HL-60/S4 treated with phorbol 12-myristate 13-acetate at 8.2 ng/mL for 4 days and 3 days (cell line): ENCODE measurements around the gene RSPH9.

Experiments
- in situ Hi-C: fragments of 300-500 bp; cut with MboI; formaldehyde crosslinking; loops from 2 replicates; pipeline ENCODE4 v1.15.0; 2022; ENCODE audit warnings: low sequenced_read_pairs

Gene RSPH9

GRCh38 chr6:43644940-43645612 lies at the start of gene RSPH9:
TSS of gene RSPH9 (plus strand) at chr6:43645036. CDS start at chr6:43645099, 63 bp downstream.
- in situ Hi-C loops, result no loop called here

GRCh38 chr6:43600595-43600994 lies 44.2 kb upstream of the RSPH9 start:
- in situ Hi-C loops, result no loop called here

GRCh38 chr6:43604174-43604573 lies 40.7 kb upstream of the RSPH9 start:
- in situ Hi-C loops, result no loop called here

GRCh38 chr6:43606019-43606418 lies 38.8 kb upstream of the RSPH9 start:
- in situ Hi-C loops, result no loop called here

GRCh38 chr6:43608310-43608763 lies 36.5 kb upstream of the RSPH9 start:
- in situ Hi-C loops, result no loop called here

- in situ Hi-C loops, result no loop called here
Measured at GRCh38 chr6:43608807-43609206, 36.0 kb upstream of the RSPH9 start.

GRCh38 chr6:43609402-43609801 lies 35.4 kb upstream of the RSPH9 start:
- in situ Hi-C loops, result no loop called here

GRCh38 chr6:43610431-43610830 lies 34.4 kb upstream of the RSPH9 start:
- in situ Hi-C loops, result no loop called here

GRCh38 chr6:43613721-43614395 lies 31.0 kb upstream of the RSPH9 start:
- in situ Hi-C loops, result no loop called here

GRCh38 chr6:43614396-43614730 lies 30.5 kb upstream of the RSPH9 start:
- in situ Hi-C loops, result no loop called here

GRCh38 chr6:43616725-43617472 lies 27.9 kb upstream of the RSPH9 start:
- in situ Hi-C loops, result no loop called here

GRCh38 chr6:43621078-43621835 lies 23.6 kb upstream of the RSPH9 start:
- in situ Hi-C loops, result no loop called here

- in situ Hi-C loops, result no loop called here
Measured at GRCh38 chr6:43621836-43622180, 23.0 kb upstream of the RSPH9 start.

- in situ Hi-C loops, result no loop called here
Measured at GRCh38 chr6:43622541-43622940, 22.3 kb upstream of the RSPH9 start.

GRCh38 chr6:43623880-43624785 lies 20.7 kb upstream of the RSPH9 start:
- in situ Hi-C loops, result no loop called here

GRCh38 chr6:43624786-43625288 lies 20.0 kb upstream of the RSPH9 start:
- in situ Hi-C loops, result no loop called here

- in situ Hi-C loops, result no loop called here
Measured at GRCh38 chr6:43625393-43625992, 19.3 kb upstream of the RSPH9 start.

GRCh38 chr6:43627008-43627825 lies 17.6 kb upstream of the RSPH9 start:
- in situ Hi-C loops, result no loop called here
